T-helper 2 cell treated with Interferon-gamma antibody and Interleukin-4, amounts not matched to agents 5 μg/mL and 100 μg/mL, for 36 hours (primary cell): Measurements from ENCODE around the gene PPP2R5B.

Experiments
- DNase-seq: peaks from one replicate; pipeline ENCODE4 v3.0.0; 2021; ENCODE audit warnings: low spot score
- H3K27ac Mint-ChIP-seq: one replicate; pipeline ENCODE4 v1.8.0; 2021; ENCODE audit warnings: mild to moderate bottlenecking, mixed read lengths
- H3K27me3 Mint-ChIP-seq: one replicate; pipeline ENCODE4 v1.8.0; 2021; ENCODE audit warnings: low read depth, mixed read lengths
- H3K36me3 Mint-ChIP-seq: one replicate; pipeline ENCODE4 v1.8.0; 2021; ENCODE audit warnings: low read depth, mixed read lengths
- H3K4me1 Mint-ChIP-seq: one replicate; pipeline ENCODE4 v1.8.0; 2021; ENCODE audit warnings: low read depth, mixed read lengths
- H3K4me3 Mint-ChIP-seq: one replicate; pipeline ENCODE4 v1.8.0; 2022; ENCODE audit warnings: mild to moderate bottlenecking, moderate library complexity, mixed read lengths
- H3K9me3 Mint-ChIP-seq: one replicate; pipeline ENCODE4 v1.8.0; 2021; ENCODE audit warnings: mixed read lengths

The PPP2R5B gene

DNA sequence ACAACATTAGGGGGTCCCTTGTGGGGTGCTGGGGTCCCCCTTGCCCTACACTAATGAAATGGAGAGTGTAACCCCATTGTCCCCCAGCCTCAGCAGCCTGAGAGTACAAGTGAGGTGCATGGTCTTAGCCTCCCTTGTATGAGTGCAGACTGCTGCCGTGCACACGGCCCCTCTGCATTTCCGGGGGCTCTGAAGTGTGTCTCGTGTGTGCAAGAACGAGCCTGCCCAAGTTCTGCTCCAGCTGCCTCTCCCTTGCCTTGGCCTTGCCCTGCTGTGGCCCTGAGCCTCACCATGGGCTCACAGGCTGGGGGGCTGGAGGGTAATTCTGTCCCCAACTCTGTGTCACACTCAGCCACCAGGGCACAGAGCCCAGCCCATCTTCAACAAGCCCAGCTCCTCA lies 40.9 kb upstream of the PPP2R5B start:
- no peak for DNase-seq
- Mint-ChIP-seq H3K4me3 (no peak overlapping the region), H3K36me3 (no peaks in the 10 kb centered on the region), H3K27ac (peak overlapping the region; percentile 36), H3K9me3 (no peaks in the 10 kb centered on the region), H3K4me1 (peaks cover 53% of the 10 kb centered on the region), H3K27me3 (no peaks in the 10 kb centered on the region)

- Mint-ChIP-seq H3K27me3 (no peaks in the 10 kb centered on the region), H3K36me3 (no peaks in the 10 kb centered on the region), H3K9me3 (no peaks in the 10 kb centered on the region), H3K27ac (peak overlapping the region; percentile 36), H3K4me1 (peaks cover 53% of the 10 kb centered on the region), H3K4me3 (no peak overlapping the region)
- DNase-seq = no peak
Observed at GRCh38 chr11:64884019-64884418, 40.5 kb upstream of the PPP2R5B start.

- Mint-ChIP-seq H3K27me3 (no peaks in the 10 kb centered on the region), H3K4me1 (peaks cover 39% of the 10 kb centered on the region), H3K4me3 (peak overlapping the region; percentile 34), H3K27ac (peak overlapping the region; percentile 91), H3K36me3 (no peaks in the 10 kb centered on the region), H3K9me3 (no peaks in the 10 kb centered on the region)
- DNase-seq = peak; percentile 60
Observed at GRCh38 chr11:64885367-64886286, 38.9 kb upstream of the PPP2R5B start.

DNA sequence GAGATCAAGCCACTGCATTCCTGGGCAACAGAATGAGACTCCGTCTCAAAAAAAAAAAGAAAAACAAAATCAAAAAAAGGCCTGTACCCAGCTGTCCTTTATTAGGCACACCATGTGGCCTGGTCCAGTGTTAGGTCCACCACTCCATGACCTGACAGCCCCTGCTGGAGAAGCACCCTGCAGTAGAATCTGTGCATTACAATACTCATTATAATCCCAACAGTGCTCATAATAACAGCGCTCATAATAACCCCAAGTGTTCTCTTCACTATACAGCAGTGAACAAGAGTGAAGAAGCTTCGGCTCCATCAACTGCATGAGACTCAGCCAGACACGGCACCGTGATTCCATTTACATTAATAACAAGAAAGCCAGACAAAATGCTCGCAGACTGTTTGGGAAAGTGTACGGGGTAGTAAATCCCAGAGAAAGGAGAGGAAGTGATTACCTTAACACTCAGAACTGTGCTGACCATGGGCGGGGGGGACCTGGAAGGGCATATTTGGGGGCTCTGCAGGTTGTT lies 37.2 kb upstream of the PPP2R5B start:
- H3K36me3 Mint-ChIP-seq = no peaks in the 10 kb centered on the region
- no peak for DNase-seq
- no peaks in the 10 kb centered on the region for H3K27me3 Mint-ChIP-seq

GRCh38 chr11:64887757-64888405 lies 36.6 kb upstream of the PPP2R5B start:
- peaks cover 31% of the 10 kb centered on the region for H3K4me1 Mint-ChIP-seq
- H3K27ac Mint-ChIP-seq = peak overlapping the region; percentile 78
- H3K27me3 Mint-ChIP-seq = no peaks in the 10 kb centered on the region
- no peaks in the 10 kb centered on the region for H3K36me3 Mint-ChIP-seq
- no peaks in the 10 kb centered on the region for H3K9me3 Mint-ChIP-seq
- H3K4me3 Mint-ChIP-seq = peak overlapping the region; percentile 72
- peak; percentile 82 for DNase-seq

More for the DNA sequence above, 37.2 kb upstream of the PPP2R5B start:
- peaks cover 31% of the 10 kb centered on the region for H3K4me1 Mint-ChIP-seq
- no peak overlapping the region for H3K4me3 Mint-ChIP-seq
- H3K9me3 Mint-ChIP-seq = no peaks in the 10 kb centered on the region
- peak overlapping the region; percentile 78 for H3K27ac Mint-ChIP-seq

DNA sequence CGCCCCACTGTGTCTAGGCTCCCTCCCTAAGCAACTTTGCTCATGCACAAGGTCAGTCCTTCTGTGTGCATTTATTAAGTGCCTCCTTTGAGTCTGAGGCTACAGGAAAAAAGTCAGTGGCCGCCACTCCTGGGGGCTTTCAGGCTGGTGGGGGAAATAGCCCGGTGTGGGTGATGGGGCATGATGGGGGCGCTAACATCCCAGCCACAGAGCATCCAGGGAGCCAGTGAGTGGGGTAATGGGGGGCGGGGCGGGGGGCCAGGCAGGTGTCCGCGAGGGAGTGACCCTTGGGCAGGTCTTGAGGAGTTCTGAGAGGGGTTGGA lies 36.1 kb upstream of the PPP2R5B start:
- Mint-ChIP-seq H3K27ac (peak overlapping the region; percentile 78), H3K4me3 (peak overlapping the region; percentile 72), H3K27me3 (no peaks in the 10 kb centered on the region), H3K36me3 (no peaks in the 10 kb centered on the region), H3K4me1 (peaks cover 30% of the 10 kb centered on the region), H3K9me3 (no peaks in the 10 kb centered on the region)
- DNase-seq = no peak

DNA sequence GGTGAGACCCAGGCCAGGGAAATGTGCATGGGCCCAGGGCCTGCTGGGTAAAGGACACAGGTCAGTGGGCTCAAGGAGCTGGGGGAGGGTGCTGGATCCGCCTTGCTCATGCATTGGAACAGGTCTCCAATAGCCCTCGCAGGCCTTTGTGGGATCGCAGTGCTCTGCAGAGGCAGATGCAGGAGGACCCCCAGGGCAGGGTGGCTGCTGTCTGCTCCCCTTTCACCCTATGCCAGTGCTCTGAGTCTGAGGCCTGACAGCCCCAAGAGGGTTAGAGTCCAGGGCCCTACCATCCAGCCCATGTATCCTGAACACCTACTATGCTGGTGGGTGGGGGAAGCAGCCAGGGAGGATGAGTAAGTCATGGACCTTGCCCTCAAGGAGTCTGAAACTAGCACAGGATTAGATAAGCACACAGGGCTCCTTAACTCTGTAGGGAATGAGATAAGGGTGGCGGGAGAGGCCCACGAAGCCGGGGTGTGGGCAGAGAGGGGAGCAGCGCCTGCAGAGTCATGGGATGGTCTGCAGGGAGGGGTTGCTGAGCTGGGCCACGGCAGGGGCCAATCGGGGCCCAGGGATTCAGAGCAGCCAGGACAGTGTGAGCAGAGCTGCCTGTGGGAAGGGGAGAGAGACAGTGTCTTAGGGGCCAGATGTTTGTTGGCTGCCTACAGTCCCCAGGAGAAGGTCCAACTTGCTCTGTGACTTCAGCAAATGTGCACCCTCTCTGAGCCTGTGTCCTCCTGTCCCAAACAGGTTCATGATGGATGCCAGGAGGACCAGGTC lies 35.6 kb upstream of the PPP2R5B start:
- no peak for DNase-seq
- peaks cover 27% of the 10 kb centered on the region for H3K4me1 Mint-ChIP-seq
- no peak overlapping the region for H3K27ac Mint-ChIP-seq
- no peaks in the 10 kb centered on the region for H3K36me3 Mint-ChIP-seq
- H3K4me3 Mint-ChIP-seq = no peak overlapping the region
- no peaks in the 10 kb centered on the region for H3K27me3 Mint-ChIP-seq
- no peaks in the 10 kb centered on the region for H3K9me3 Mint-ChIP-seq

DNA sequence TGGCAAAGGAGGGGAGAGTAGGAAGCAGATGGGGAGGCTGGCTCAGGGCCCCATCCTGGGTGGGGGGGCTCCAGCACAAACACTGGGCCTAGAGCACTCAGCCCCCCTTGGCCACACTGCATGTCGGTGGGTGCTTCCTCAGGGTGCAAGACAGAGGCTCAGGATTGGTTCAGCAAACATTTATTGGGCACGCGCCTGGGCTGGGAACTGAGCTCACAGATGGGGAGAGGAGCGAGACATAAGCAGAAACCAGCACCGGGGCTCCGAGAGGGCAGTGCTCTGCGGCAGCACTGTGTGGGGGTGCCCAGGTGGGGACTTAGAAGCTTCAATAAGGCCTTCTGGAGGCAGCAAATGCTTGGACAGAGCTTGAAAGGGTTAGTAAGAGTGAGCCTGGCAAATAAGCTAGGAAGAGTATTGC lies 34.0 kb upstream of the PPP2R5B start:
- H3K27ac Mint-ChIP-seq = no peak overlapping the region
- no peak overlapping the region for H3K4me3 Mint-ChIP-seq
- H3K4me1 Mint-ChIP-seq = peaks cover 21% of the 10 kb centered on the region
- no peaks in the 10 kb centered on the region for H3K27me3 Mint-ChIP-seq
- peaks cover 4% of the 10 kb centered on the region for H3K36me3 Mint-ChIP-seq
- no peaks in the 10 kb centered on the region for H3K9me3 Mint-ChIP-seq
- no peak for DNase-seq

DNA sequence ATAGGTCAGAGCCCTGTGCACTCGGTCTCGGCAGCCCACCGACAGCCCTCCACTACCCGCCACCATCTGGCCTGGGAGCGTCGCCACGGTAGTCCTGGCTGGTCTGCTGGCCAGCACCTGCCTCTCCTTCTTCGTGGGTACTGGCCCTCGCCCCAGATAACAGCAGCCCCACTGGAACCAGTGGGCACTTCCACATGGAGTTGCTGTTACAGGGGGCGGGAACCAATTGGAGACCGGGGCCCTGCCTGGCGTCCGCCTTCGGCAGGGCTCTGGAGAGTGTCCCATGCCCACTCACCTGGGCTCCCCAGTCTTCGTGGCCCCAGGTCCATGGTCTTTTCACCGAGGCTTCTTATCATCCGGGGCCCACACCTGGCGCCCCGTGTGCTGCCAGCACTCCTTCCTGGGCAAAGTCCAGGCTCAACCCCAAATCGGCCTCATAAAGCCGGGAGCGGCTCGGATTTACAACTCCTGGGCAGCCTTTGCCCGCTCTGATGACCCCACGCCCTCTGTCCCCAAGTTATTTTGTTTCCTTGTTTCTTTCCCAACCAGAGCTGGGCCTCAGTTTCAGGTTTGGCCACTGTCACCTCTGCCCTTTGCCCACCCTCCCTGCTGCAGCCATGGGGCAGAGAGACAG lies 33.2 kb upstream of the PPP2R5B start:
- H3K27ac Mint-ChIP-seq = no peak overlapping the region
- no peaks in the 10 kb centered on the region for H3K27me3 Mint-ChIP-seq
- no peak for DNase-seq
- peaks cover 4% of the 10 kb centered on the region for H3K36me3 Mint-ChIP-seq
- H3K4me1 Mint-ChIP-seq = peaks cover 14% of the 10 kb centered on the region
- no peaks in the 10 kb centered on the region for H3K9me3 Mint-ChIP-seq
- no peak overlapping the region for H3K4me3 Mint-ChIP-seq

DNA sequence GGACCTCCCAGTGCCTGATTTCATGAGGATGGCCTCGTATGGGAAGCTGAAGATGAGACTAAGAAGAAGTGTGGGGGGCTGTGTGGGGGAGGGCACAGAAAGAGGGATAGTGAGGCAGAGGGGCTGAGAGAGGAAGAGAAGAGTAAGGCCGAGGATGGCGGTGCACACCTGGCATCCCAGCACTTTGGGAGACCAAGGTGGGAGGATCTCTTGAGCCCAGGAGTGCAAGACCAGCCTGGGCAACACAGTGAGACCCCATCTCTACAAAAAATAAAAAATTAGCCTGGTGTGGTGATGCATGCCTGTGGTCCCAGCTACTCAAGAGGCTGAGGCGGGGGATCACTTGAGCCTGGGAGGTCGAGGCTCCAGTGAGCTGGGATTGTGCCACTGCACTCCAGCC lies 32.6 kb upstream of the PPP2R5B start:
- no peak overlapping the region for H3K4me3 Mint-ChIP-seq
- peaks cover 4% of the 10 kb centered on the region for H3K36me3 Mint-ChIP-seq
- no peaks in the 10 kb centered on the region for H3K9me3 Mint-ChIP-seq
- H3K27me3 Mint-ChIP-seq = no peaks in the 10 kb centered on the region
- no peak overlapping the region for H3K27ac Mint-ChIP-seq
- no peak for DNase-seq
- peaks cover 14% of the 10 kb centered on the region for H3K4me1 Mint-ChIP-seq

- no peak for DNase-seq
- peaks cover 12% of the 10 kb centered on the region for H3K4me1 Mint-ChIP-seq
- H3K36me3 Mint-ChIP-seq = peaks cover 4% of the 10 kb centered on the region
- no peak overlapping the region for H3K4me3 Mint-ChIP-seq
- H3K27me3 Mint-ChIP-seq = no peaks in the 10 kb centered on the region
- no peak overlapping the region for H3K27ac Mint-ChIP-seq
- H3K9me3 Mint-ChIP-seq = no peaks in the 10 kb centered on the region
Observed at GRCh38 chr11:64892411-64892831, 32.1 kb upstream of the PPP2R5B start.

GRCh38 chr11:64892838-64893193 lies 31.7 kb upstream of the PPP2R5B start:
- Mint-ChIP-seq H3K4me1 (peaks cover 10% of the 10 kb centered on the region), H3K9me3 (no peaks in the 10 kb centered on the region), H3K4me3 (no peak overlapping the region), H3K36me3 (peaks cover 4% of the 10 kb centered on the region), H3K27me3 (no peaks in the 10 kb centered on the region), H3K27ac (no peak overlapping the region)
- DNase-seq = no peak

DNA sequence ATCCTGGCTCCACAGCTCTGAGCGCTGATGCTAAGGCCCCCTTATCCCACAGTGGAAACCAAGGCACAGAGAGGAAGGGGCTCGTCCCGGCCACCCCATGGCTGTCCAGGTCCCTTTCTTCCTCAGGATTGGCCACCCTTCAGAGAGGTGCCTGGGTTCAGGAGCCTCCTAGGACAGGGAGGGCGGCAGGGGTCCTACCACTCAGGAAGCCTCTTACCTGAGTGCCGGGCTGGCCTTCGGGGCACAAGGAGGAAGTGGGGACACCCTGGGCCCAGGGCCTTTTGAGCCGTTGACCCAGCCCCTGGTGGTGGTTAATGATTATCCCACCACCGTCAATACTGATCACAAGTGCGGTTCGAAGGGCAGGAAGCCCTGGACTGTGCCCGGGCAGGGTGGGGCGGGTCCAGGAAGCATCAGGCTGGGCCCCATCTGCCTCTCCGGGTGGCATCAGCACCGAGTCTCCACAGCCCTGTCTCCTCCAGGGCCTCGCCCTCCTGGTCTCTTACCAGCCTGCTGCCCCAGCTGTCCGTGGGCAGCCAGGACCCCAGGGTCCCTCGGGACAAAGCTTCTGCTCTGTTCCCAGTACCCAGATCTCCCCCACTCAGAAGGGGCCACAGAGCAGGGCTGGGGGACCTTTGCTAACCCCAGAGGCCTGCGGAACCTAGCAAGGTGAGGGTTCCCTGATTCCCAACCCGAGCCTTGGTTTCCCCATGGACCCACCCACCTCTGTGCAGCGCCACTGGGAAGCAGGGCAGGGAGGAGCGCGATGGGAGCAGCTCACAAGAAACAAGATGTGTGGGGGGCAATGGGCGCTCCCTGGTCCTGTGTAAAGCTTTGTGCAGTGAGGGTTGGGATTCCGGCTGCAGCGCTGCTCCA lies 31.1 kb upstream of the PPP2R5B start:
- Mint-ChIP-seq H3K36me3 (peaks cover 7% of the 10 kb centered on the region), H3K27me3 (no peaks in the 10 kb centered on the region), H3K27ac (no peak overlapping the region), H3K4me1 (peaks cover 5% of the 10 kb centered on the region), H3K9me3 (no peaks in the 10 kb centered on the region), H3K4me3 (no peak overlapping the region)
- DNase-seq = no peak
